SH-SY5Y (cell line): ENCODE measurements around the gene SCN1A.

ENCODE experiments used
- GATA2 ChIP-seq: IDR thresholded peaks from 2 replicates; pipeline ENCODE4 v1.6.1; 2011; ENCODE audit warnings: mild to moderate bottlenecking, low read depth, low read length
- GATA3 ChIP-seq: IDR thresholded peaks from 2 replicates; pipeline ENCODE4 v1.6.1; 2011; ENCODE audit warnings: low read depth, mild to moderate bottlenecking, low read length, moderate library complexity

- no peak for TF ChIP-seq GATA3
- TF ChIP-seq GATA2 = no peak
Measured at GRCh38 chr2:166091439-166091838, 36.4 kb downstream of the SCN1A start.
